ENCODE measurements around the gene CDH3. TPM values are rescaled to one million over a fixed set of nuclear protein-coding genes. Genes with fewer than 3 reads are reported as not detected.

Gene CDH3
- total and polyA plus RNA-seq, 2 of the 8 experiments (the other 6 are each of a cell fraction or from before 2014, with no cell fraction given), result 146 to 171 TPM

GRCh38 chr16:68737046-68737729, 92.1 kb downstream of the CDH3 start, which contains the start of gene CDH1 (continued):
- TF ChIP-seq TBP (IDR thresholded peaks at IDR 0.05; ENCODE audit: low read depth, low read length), result peak; percentile 98
- no peak for TF ChIP-seq ASH2L (IDR thresholded peaks at IDR 0.05; ENCODE audit: low read length)
- TF ChIP-seq HDAC6 (IDR thresholded peaks at IDR 0.05; ENCODE audit: low read depth, low read length), result no peak
- TF ChIP-seq CREB1 (IDR thresholded peaks at IDR 0.05), result peak; percentile 38
- no peak for TF ChIP-seq CBX8 (IDR thresholded peaks at IDR 0.05; ENCODE audit: borderline replicate concordance, low read depth, low read length)
- no peak for TF ChIP-seq HDAC2 (IDR thresholded peaks at IDR 0.05; ENCODE audit: borderline replicate concordance in 1 of 2, low read depth in 2 of 2, low read length in 2 of 2)
- no peak for TF ChIP-seq GABPA (IDR thresholded peaks at IDR 0.05; ENCODE audit: borderline replicate concordance, insufficient read depth, low read length)
- peak; percentile 77 for TF ChIP-seq SP4 (IDR thresholded peaks at IDR 0.05; ENCODE audit: low read length)
- peak; percentile 99 for TF ChIP-seq TAF1 (IDR thresholded peaks at IDR 0.05; ENCODE audit: low read depth, low read length)
- peak; percentile 92 for TF ChIP-seq SP1 (IDR thresholded peaks at IDR 0.05; ENCODE audit: low read depth, low read length)
- TF ChIP-seq NRF1 (IDR thresholded peaks at IDR 0.05; ENCODE audit: low read depth, low read length), result no peak
- no peak for TF ChIP-seq CTCF (IDR thresholded peaks at IDR 0.05; ENCODE audit: control extremely low read depth in 1 of 3, insufficient read depth in 1 of 3, low read depth in 1 of 3, low read length in 3 of 3)
- TF ChIP-seq TAF7 (optimal IDR thresholded peaks at IDR 0.05; ENCODE audit: borderline replicate concordance, low read depth, low read length), result peak; percentile 97
- TF ChIP-seq CHD2 (IDR thresholded peaks at IDR 0.05; ENCODE audit: low read length), result peak; percentile 74
- no peak for TF ChIP-seq SRF (IDR thresholded peaks at IDR 0.05; ENCODE audit: low read depth, low read length)
- TF ChIP-seq JUN (IDR thresholded peaks at IDR 0.05; ENCODE audit: low read depth, low read length), result no peak
- no peak for TF ChIP-seq FOSL1 (IDR thresholded peaks at IDR 0.05; ENCODE audit: insufficient read depth, low read depth, low read length)
- 0 out of 4 replicates have a peak, but pooled peaks of 1 of the 2 experiments have one; percentile 2 for TF ChIP-seq RAD21 (IDR thresholded peaks at IDR 0.05 in 1 of 2, conservative IDR thresholded peaks at IDR 0.05 in 1 of 2; ENCODE audit: low read depth in 2 of 2, low read length in 2 of 2)
- no peak for TF ChIP-seq YY1 (IDR thresholded peaks at IDR 0.05; ENCODE audit: low read depth, low read length)
- no peak for TF ChIP-seq BACH1 (IDR thresholded peaks at IDR 0.05; ENCODE audit: low read length)
- no peak for TF ChIP-seq KDM1A (IDR thresholded peaks at IDR 0.05; ENCODE audit: borderline replicate concordance, low read length)
- no peak for TF ChIP-seq NANOG (IDR thresholded peaks at IDR 0.05; ENCODE audit: insufficient read depth, low read depth, low read length, poor library complexity, severe bottlenecking)
- TF ChIP-seq CTBP2 (IDR thresholded peaks at IDR 0.05; ENCODE audit: borderline replicate concordance, insufficient read depth, insufficient read length, low read length), result no peak
